Glomerular endothelial cell (primary cell): Measurements from ENCODE around the gene LPGAT1. TPM values are rescaled to one million over a fixed set of nuclear protein-coding genes. Genes with fewer than 3 reads are reported as not detected.
"Not testable (repeated sequence)": the region's sequence is repeated elsewhere in the genome, so short reads cannot be mapped to it uniquely, and the experiment has no call there.

ENCODE experiments used
- DNase-seq: peaks from one replicate; pipeline ENCODE4 v3.0.0-alpha.2; 2011; ENCODE audit warnings: low read depth, low spot score; ENCODE audit errors: extremely low read depth
- total RNA-seq: library from RNA; depleted of rRNA; stranded (reverse); fragments of >200 nt; gene quantifications from 2 replicates; pipeline ENCODE4 v1.2.3, GENCODE V29; 2015

The LPGAT1 gene
- total RNA-seq, 1 donor from 2014 or later, result 58.3 TPM

DNA sequence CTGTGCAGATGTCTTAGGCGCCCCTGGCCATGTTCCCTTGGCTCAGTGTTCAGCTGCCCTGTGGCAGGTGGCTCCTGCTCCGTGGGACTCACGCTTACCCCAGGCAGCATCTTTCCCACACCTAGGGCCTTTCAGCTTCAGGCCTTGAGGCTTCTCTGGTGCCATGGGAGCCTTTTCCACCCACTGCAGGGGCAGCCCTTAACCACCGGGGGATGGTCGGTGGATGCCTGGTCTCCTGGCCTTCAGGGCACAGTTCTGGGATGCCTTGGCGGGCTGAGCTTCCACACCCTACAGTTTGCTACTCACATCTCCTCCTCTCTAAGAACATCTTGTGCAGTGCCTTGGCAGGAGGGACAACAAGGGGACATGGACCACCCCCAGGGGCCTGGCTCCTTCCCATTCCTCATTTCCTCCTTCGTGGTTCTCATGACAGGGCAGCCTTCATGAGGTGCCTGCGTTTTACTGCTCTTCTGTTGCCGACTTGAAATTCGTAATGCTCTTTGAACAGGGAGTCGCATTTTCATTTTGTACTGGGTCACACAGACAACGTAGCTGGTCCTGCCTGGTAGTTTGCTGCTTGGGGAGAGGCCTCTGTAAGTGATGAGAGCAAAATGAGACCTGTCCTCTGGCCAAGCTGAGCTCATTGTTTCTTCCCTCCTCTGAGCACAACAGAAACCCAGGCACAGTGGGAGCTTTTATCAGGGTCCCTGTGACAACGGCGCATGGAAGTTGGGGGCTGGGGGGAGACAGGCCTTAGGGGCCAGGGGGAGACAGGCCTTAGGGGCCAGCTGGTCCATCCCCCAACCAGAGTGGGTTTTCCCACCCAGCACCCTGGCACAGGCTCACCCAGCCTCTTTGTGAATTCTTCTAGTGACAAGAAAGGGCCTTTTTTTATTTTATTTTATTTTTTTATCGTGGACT, 93.2 kb downstream of the LPGAT1 start:
- DNase-seq, result no peak

DNA sequence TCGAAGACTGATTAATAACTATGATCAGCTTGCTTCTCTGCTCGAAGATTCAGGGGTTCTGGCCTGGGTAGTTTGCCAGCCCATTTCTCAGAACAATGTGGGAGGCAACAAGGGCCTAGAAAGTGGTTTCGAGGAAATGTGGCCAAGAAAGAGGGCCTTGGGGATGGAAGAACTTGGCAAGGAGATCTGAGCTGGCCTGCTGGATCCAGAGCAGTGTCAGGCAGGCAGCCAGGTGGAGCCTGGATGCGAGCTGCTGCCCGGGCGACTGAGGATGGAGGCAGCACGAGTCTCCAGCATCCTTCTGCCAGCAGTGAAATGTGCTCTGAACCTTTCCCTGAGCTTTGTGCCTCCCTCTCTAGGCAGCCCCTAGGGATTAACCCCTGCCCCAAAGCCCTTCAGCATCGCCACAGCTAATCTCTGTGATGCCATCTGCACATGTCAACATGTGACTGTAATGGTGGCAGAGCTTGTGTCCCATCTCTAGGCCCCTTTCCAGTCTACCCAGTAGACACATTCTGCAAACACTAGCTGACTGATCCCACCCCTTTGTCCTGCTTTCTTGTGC, 94.1 kb downstream of the LPGAT1 start:
- no peak for DNase-seq

DNA sequence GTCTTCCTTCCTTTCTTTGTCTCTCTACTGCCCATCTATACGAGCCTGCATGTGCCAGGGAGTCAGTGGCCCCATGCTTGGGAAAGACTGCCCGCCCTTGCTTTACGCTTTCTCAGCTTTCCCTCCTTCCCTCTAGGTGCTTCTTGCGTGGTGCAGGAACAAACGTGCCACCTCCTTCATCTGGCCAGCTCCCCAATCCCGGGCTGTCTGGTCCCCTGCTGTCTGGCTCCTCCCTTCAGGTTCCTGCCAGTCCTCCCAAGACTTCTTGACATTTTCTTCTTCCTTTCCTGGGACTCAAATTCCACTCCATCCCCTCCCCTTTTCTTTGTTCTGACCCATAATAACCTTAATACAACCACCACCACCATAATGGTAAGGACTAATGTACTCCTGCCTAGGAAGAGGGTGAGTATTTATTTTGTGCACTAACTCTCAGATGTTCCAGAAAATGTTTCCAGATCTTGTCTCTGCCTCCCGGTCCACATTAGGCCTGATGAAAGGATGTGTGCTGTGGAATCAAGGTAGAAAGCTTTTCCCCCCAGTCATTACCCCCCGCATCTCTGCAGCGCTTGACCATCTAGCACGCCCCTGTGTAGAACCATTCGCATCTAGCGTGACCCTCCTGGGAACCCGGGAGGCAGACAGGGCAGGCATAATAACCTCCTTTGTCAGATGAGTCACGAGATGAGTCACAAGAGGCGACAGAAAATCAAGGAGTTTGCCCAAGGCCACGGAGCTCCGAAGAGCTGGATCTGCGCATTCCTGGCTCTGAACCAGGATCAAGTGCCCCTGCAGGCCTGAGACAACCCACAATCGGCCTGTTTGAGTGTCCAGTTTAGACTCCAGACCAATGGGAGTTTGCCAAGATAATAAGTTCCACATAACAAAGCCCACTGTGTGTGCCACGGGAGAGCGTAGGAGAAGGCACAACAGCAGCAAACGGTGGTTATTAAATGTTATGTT, 95.1 kb downstream of the LPGAT1 start:
- peak; percentile 60 for DNase-seq

DNA sequence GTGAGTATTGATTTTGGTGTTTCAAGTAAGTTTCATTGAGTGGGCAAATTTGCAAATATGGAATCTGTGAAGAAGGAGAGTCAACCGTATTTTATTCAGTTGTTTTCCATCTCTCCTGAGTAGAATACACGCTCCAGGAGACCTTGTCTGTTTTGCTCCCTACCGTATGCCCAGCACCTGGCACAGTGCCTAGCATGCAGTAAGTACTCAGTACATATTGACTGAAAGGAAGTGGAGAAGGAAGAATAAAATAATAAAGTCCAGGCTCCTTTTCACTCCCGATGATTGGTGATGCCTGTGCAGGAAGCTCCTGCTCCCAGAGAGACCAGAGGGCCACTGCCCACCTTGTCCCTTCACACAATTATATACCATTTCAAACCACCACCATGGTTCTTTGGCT, 95.8 kb downstream of the LPGAT1 start:
- no peak for DNase-seq

DNA sequence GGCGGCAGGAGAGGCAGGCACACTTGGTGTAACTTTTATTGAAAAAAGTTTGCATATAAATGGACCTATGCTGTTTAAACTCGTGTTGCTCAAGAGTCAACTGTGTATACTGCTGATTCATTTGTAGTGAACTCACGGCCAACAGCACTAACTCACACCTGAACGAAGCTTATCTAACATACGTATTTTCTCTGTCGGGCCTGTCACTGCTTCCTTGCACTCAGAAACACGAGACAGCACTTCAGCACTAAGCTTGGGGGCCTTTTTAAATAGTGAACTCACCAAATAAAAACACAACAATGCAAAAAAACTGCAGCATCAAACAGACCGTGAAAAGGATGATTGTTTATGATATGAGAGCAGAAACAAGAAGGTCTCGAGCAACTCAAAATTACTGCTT, 96.2 kb downstream of the LPGAT1 start:
- DNase-seq, result no peak

DNA sequence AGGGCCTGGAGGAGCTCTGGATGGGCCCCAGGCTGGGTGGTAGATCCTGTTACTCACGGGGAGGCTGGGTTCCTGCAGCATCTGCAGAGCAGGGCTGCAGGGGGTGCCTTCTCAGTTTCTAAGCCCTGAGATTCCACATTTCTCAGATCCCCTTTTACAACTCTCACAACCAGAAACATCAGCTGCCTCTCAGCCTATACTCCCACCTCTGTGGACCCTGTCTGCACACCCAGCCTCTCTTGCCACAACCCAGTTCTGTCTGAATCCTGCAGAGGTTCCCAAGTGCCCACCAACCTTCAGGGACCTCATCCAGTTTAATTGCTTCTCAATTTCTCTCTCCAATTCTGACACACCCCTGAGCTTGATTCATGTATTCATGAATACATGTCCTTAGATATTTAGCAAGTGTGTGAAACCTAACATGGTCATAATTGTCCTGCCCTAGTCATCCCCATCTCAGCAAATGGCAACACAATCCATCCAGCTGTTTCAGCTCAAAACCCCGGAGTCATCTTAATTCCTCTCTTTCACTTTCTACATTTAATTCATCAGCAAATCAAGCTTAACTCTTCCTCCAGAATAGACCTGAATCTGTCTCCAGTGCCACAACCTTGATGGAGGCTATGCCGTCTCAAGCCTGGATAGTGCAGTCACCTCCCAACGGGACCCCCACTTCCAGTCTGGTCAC, 98.1 kb downstream of the LPGAT1 start:
- no peak for DNase-seq

DNA sequence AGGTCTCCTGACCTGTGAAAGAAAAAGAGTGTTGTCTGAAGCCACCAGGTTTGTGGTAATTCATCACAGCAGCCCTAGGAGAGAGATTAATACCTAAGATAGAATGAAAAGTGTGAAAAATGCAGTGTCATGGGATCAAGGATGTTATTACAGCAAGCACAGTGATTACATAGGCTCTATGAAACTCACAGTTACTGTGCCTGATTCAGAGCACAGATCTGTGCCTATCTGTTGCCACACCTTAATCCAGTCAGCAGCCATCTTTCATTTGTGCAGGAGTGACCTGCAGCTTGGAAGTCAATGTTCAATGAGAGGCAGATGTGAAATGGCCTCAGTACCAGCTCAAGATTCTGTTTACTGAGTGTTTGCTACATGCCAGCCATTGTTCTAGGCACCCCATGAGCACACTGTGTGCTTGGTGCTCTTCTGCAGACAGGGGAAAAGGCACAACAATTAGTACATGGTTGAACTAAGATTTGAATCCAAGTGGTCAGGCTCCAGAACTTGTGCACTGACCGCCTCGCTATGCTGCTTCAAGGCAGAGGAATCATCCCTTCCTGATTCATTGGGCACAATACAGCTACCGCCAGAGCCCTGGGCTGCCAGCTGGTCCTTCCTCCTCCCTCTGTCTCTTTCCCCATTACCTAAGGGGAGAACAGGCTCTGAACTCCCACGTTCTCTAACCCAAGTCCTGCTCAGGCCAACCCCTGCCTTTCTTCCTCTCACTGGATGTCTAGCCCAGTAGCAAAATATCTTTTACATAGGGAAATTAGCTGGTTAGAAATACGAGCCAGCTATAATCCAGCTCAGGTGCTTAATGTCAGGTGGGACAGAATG, 98.9 kb downstream of the LPGAT1 start:
- no peak for DNase-seq

DNA sequence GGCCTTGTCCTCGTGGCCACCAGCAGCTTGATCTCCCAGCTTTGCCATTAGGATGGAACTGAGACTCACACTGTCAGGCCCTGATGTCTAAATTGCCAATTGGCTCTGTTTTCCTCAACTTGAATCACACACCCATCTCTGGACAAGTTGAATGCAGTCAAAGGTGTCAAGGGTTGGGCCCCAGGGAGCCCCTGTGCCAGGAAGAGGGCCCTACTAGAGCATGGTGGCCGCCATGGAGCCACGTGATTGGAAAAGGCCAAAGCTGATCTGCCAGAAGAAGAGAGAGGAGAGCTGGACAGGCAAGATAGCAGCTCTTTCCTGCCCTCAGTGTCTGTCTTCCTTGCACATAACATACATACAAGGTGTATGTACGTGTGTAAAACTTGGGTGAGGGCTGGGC, 100.2 kb downstream of the LPGAT1 start:
- no peak for DNase-seq

DNA sequence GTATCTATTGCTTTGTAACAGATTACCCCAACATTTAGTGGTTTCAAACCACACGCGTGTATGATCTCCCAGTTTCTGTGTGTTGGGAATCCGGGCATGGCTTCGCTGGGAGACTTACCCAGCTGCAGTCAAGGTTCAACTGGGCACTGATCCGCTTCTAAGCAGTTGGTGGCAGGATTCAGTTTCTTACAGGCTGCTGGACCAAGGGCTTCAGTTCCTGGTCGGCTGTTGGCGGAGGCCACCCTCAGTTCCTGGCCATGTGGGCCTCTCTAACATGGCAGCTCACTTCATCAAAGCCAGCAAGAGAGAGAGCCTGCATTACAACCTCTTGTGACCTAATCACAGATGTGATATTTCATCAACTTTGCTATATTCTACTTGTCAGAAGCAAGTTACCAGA, 101.3 kb downstream of the LPGAT1 start:
- DNase-seq, result no peak

DNA sequence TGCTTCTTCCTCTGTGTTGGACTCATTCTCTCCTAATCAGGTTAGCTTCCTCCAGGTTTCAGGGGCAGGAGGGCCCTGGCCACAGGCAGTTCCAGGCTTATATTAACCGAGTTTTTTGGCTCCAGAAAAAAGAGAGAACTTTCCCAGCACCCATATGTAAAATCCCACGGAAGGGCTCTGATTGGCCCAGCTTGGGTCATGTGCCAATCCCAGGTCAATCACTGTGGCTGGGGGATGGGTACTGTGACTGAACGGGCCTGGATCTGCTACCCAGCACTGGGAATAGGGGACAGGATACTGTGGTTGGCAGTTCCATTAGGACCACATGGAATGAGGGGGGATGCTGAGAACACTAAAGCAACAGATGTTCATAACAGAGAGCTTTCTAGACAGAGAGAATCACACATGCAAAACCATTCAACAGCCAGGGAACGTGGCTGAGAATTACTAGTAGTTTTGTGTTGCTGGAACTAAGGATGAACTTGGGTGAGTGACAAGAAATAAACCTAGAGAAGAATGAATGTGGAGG, 104.0 kb downstream of the LPGAT1 start:
- no peak for DNase-seq

DNA sequence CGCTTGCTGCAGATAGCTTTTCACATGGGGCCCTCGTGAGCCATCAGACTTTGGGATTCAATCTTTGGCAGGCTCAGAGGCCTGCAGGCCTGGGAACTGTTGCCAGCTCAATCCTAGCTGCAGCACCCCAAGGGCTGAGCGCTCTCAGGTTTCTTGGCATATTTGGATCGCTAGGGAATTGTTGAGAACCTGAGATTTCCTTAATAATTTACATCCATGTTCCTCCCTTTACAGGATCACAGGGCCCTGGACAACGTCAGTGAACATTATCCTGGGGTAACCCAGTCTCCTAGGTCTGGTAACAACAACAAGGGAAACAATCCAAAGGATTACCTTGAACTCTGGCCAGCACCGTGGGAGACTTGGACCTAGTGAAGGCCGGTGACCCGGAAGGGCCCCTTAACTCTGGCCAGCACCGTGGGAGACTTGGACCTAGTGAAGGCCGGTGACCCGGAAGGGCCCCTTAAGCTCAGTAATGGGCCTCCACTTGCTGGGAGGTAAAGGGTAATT, 105.8 kb downstream of the LPGAT1 start:
- no peak for DNase-seq

DNA sequence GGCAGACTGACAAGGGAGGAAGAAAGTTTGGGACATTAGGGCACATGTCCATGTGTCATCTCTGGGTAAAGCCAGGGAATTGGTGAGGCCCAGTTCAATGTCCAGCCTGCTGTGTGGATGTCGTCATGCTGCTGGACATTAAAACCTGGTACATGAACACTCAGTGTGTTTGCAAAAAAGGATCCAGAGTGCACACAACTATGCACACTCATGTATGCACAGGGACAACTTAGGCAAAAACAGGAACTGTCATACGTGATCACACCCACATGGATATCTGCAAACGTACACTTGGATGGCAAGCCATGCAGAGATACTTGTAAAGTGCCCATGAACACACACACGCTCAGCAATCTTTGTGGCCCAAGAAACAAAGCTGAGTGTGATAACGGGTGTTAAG, 107.3 kb downstream of the LPGAT1 start:
- DNase-seq, result no peak

DNA sequence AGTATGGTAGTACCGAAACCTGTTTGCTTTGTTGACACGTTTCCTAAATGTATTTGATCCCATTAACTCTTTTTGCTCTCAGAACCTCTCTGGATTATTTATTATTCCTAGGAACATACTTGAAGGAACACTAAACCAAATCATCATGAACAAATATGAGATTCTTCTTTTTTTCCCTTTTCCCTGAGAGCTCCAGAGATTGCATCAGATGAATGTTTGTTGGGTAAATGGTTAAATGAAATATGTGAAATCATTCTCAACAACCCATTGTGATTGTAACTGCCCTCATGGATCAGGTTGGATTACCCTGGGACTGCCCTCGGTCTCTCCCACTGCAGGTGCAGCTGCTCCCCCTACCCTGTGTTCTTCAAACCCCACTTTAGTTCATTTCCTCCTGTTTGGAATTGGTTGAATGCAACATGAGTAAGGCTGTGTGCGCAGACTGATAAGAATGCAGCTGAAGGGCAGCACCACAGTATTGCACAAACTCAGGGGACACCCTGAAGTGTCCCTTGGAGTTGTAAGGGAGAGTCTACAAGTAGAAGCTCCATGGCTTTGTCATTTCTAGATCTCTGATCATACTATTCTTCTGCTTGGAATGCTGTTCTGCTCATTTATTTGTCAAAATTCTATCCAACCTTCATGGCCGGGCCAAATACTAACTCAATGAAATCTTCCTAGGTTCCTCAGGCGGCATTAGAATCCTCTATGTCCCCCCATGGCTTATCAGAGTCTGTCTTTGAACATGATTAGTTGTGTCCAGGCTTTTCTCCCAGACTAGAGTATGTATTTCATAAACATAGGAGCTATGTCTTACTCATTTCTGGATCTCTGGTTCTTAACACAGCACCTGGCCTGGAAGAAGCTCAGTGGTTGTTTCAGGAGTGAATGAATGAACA, 108.0 kb downstream of the LPGAT1 start:
- no peak for DNase-seq

DNA sequence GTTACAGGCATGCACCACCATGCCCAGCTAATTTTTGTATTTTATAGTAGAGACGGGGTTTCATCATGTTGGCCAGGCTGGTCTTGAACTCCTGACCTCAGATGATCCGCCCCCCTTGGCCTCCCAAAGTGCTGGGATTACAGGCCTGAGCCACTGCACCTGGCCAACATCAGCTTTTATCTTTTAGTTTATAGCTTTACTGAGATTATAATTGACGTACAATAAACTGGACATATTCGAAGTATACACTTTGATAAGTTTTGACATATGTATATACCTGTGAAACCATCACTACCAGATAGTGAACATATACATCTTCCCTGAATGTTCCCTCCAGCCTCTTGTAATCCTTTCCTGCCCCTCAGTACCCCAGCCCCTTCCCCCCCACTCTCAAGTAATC, 114.0 kb downstream of the LPGAT1 start:
- not testable (repeated sequence) for DNase-seq

DNA sequence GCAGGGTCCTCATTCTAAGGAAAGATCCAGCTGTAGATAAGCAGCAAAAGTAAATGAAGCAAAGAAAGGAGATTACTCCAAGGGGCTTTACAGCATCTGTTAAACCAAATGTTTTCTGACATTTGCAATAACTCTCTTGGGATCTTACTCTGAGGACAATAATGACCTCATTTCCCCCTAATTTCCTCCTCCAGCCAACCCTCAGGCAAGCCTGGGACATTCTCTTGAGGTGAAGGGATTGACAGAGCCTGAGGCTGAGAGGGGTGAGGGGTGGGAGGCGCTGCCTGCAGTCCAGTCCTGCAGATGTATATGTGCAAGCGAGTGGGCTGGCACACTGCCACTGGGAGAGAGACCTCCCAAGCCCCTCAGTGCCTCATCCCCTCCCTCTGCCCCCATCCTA, 114.6 kb downstream of the LPGAT1 start:
- no peak for DNase-seq

DNA sequence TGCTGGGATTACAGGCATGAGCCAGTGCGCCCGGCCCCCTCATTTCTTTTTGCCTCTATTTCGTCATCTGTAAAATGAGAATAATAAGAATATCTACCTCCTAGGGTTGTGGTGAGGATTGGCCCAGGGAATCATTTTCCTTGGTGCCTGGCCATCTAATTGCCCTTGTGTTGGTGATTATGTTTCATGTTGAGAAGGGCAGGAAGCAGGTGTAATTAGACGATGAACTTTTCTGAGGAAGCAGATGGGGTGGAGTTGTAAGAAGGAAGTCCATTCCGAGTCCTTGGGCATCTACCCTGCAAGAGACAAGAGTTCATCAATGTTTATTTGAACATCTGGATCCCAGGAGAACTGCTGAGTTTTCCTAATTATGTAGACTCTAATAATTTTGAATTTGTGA, 116.4 kb downstream of the LPGAT1 start:
- DNase-seq, result no peak

DNA sequence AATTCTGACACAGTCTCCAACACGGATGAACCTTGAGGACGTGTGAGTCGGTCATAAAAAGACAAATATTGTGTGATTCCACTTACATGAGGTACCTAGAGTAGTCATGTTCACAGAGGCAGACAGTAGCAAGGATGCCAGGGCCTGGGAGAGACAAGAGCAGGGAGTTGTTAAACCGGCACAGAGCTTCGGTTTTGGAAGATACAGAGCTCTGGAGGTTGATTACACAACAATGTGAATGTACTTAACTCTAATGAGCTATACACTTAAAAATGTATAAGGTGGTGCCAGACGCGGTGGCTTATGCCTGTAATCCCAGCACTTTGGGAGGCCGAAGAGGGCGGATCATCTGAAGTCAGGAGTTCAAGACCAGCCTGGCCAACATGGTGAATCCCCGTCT, 117.3 kb downstream of the LPGAT1 start:
- no peak for DNase-seq

DNA sequence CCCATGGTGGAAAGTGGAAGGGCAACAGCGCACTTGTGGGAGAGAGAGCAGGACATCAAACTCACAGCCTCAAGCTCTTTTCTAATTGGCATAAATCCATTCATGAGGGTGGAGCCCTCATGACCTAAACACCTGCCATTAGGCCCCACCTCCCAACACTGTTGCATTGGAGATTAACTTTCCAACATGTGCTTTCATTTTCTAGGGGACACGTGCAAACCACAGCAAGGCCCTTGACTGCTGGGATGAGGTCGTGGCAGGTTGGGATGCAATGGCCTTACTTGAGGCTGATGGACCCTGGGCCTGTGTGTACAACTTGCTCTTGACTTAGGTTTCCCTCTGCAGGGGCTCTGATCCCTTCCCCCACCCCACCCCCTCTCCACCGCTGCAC, 119.3 kb downstream of the LPGAT1 start:
- no peak for DNase-seq
